ENCODE results near the gene ABHD12.

DNA sequence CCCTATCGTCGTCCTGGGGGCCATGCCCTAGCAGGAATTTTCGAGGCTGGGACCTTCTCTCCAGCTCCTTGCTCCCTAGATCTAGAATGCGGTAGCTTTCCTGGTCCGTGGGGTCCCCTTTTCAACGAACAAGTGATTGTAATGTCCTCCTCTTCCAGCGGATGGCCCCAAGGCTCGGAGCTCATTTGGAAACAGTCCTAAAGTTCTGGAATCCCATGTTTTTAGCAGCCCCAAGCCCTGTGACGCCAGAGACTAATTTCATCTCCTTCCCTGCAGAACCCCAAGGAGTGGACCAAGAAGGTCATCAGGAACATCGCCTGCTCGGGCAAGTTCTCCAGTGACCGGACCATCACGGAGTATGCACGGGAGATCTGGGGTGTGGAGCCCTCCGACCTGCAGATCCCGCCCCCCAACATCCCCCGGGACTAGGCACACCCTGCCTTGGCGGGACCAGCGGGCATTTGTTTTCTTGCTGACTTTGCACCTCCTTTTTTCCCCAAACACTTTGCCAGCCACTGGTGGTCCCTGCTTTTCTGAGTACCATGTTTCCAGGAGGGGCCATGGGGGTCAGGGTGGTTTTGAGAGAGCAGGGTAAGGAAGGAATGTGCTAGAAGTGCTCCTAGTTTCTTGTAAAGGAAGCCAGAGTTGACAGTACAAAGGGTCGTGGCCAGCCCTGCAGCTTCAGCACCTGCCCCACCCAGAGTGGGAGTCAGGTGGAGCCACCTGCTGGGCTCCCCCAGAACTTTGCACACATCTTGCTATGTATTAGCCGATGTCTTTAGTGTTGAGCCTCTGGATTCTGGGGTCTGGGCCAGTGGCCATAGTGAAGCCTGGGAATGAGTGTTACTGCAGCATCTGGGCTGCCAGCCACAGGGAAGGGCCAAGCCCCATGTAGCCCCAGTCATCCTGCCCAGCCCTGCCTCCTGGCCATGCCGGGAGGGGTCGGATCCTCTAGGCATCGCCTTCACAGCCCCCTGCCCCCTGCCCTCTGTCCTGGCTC is 94.2 kb downstream of the ABHD12 start:
- no peak for TF ChIP-seq EZH2 (IDR thresholded peaks at IDR 0.05; ENCODE audit: borderline replicate concordance, insufficient read depth, low read depth, low read length, poor library complexity, severe bottlenecking)
- peak; percentile 11 for TF ChIP-seq CTCF (IDR thresholded peaks at IDR 0.05)
